ENCODE results near the gene ASNSD1.

Gene ASNSD1

DNA sequence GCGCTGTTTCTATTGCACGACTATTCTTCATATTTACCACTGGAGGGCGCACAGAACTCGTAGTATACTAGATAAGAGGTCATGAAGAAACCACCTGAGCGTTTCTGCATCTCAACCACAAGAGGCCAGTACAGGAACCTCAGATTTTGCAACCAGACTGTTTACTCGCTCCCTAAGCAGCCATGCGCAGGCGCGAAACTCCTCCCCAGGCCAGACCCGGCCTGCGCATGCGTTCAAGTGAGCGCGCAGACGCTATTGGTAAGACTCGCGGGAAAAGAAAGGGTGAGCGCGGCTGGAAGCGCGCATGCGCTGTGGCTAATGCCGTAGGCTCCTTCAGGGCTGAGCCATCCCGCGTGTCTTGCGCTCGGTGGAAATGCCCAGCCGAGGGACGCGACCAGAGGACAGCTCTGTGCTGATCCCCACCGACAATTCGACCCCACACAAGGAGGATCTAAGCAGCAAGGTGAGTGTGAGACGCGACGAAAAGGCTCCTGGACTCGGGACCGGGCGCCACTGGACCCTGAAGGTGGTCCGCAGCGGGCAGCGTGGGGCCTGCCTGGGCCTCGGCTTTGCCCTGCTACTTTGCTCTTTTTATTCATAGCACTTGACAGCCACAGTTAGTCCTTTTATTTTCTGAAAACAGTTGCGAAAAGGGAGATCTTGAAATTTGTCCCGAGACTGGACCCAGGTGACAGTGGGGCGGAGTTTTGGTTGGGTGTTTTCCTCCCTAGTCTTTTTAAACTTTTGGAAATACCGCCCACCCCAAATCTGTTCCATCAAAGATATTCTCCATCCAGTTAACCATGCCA, at the start of gene ASNSD1:
Gene ASNSD1, plus strand, starts transcription at position 312 of the 809 bp plus-strand sequence. CDS start 4,674 bp downstream, outside the sequence.
- peak; percentile 99 for DNase-seq (ENCODE audit: low read depth)

DNA sequence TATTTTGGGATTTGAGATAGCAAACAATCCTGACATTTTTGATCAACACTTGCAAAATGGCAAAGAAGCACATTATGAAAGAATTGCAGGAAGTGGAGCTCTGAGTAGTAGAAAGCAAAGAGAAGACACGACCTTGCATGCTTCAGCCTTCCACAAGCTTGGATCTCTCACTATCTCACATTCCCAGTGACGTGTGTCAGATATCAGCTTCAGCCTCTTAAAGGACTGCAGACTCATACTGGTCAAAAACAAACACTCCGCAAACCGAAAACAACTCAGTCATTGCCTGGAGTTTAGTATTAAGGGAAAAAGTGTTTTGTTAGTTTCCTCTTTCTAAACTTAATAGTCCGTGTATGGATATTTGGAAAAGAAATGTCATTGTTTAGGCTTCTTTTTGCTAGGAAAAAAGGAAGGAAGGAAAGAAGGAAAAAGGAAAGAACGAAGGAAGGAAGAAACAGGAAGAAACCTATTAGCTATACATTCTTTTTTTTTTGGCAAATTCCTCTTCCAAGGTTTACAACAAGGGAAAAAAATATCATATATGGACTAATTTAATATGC, 48.1 kb upstream of the ASNSD1 start:
- peak; percentile 91 for DNase-seq (ENCODE audit: low read depth)

DNA sequence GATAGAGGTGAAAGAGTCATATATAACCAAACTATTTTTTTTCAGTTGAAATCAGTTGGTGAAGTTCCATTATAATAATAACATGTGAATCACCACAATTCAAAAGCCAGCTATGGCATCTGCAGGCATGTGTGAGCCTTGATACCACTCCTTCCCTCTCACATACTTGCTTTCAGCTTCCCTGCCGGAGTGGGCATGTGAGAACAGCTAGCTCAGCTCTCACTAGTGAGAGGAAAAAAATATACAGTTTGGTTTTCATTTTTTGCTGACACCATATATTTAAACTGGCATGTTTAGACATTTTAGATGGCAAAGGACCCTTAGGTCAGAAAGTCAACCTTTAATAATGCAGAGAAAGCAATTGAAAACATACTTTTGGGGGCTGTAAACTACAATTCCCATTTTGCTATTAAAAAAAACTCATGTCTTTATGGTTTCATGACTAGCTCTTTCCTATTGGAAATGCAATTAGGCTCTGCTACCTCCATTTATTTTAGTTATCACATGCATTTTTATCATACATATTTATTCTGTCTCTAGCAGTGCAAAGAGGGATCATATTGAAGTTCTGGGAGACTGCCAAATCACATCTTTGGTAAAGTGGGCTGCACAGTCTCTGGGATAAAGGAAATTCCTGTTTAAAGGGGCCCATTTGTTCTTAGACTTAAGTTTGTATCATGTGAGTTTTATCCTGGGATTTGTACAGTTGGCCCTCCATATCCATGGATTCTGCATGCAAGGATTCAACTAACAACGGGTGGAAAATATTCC, 47.4 kb upstream of the ASNSD1 start:
- DNase-seq (ENCODE audit: low read depth) = no peak

DNA sequence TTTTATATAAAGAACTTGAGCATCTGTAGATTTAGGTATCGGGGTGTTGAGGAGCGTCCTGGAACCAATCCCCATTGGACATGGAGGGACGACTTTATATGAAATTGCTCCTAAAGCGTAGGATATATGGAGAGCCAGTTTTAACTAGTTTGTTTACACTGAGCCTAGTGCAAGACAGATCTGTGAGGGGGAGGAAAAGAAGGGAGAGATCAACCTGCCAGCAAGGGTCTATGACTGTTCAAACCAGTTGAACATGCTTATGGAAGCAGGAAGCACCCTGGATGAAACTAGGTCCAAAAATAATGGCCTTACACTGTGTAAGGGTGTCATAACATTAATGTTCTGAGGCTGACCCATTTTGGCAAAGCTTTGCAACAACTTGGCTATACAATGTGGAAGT, 46.7 kb upstream of the ASNSD1 start:
- DNase-seq (ENCODE audit: low read depth) = no peak

DNA sequence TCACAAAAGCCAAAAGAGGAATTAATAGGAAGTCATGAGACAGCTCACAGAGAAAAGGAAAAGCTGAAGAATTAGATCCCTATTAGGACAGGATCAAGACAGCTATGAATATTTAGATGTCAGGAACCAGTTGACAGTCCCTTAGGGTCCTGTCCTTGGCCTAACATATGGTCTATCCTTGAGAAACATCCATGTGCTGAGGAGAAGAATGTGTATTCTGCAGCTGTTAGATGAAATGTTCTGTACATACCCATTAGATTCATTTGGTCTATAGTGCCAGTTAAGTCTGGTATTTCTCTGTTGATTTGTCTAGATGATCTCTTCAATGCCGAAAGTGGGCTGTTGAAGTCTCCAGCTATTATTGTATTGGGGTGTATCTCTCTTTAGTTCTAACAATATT, 43.1 kb upstream of the ASNSD1 start:
- DNase-seq (ENCODE audit: low read depth) = no peak

DNA sequence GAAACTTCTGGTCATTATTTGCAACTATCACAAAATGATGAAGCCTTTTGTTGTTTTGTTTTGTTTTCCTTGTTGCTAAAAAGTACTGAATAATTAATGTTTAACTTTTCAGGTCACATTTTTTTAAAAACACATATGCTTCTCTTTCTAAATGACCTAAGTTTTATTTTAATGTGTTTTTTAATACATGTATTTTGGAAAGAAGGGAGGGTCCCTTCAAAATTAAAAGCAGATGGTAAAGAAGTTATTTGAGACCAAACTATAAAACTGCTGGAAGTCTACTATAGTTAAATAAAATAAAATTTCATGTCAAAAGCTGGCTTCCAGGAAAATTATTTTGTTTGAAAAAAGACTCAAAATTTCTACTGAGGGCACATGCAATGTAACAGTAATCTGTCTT, 39.5 kb upstream of the ASNSD1 start:
- DNase-seq (ENCODE audit: low read depth) = no peak

DNA sequence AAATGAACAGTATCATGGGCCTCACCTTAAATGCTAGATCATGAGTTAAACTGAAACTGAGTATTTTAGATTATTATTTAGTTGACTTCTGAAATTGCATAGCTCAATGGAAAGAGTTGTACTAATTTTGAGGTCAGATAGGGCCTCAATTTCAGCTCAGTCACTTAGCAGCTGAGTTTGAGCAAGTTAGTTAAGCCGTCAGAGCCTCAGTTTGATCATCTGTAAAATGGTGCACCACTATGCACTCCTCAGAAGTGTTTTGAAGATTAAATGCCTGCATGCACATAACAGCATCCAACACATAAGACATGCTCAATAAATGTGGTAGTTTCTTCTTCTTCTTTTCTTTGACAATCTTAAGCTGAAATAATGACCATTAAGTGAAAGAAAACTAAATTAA, 38.2 kb upstream of the ASNSD1 start:
- DNase-seq (ENCODE audit: low read depth) = no peak

DNA sequence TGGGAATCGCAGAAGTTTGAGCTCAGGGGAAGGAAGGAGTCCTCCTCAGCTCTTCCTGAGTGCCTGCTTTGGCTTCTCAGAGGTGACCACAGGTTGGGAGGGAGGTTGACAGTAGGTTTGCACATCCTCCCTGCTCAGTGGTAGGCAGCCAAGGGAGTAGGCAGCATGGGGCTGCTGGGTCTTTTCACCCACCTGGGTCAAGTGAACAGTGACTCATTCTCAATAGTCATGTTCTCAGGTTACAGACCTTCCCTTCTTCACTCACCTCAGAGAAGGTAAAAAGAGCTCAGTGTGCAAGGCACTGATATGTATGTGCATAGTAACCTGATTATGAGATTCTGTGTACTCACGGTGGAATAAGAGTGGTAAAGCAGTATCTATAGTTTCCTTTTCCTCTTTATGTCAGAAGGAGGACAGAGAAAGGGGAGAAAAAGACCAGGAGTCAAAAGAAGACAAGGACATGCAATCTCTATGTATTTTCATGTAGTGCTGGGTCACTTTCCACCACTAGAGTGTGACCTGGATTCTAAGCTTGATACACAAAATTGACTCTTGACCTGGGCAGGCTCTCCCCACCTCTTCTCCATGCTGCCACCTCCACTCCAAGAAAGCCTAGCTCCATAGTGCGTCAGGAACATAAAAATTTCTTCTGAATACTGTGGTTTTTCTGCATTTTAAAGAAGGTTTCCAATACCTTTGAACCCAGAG, 36.5 kb upstream of the ASNSD1 start:
- no peak for DNase-seq (ENCODE audit: low read depth)

DNA sequence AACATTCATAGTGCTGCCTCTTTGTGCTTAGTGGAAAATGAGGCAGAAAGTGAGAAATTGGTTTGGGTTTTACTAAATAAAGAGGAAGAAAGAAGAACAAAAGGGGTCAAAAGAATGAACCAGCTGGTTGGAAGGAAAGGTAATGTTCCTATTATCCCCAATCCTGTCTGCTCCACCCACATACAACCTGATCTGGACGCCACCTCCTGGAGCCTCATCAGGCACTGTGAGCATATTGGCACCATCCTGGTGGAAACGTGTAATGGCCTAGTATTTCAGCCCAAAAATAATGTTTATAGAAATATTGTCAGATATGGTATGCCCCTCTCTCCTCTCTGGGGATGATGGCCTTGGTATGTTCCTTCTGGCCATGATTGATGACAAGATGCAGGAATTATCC, 35.6 kb upstream of the ASNSD1 start:
- no peak for DNase-seq (ENCODE audit: low read depth)

DNA sequence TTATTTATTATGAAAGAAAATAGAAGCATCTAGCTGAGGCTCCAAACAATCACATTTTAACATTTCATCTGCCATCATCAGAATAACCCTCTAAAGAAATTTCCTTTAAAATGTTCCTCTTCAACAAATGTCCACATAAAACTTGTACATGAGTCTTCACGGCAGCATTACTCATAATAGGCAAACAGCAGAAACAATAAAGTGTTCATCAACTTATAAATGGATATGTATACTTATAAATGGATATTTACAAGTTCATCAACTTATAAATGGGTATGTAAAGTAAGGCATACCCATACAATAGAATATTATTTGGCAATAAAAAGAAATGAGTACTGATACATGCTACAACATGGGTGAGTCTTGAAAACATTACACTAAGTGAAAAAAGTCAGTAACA, 33.5 kb upstream of the ASNSD1 start:
- DNase-seq (ENCODE audit: low read depth) = no peak

DNA sequence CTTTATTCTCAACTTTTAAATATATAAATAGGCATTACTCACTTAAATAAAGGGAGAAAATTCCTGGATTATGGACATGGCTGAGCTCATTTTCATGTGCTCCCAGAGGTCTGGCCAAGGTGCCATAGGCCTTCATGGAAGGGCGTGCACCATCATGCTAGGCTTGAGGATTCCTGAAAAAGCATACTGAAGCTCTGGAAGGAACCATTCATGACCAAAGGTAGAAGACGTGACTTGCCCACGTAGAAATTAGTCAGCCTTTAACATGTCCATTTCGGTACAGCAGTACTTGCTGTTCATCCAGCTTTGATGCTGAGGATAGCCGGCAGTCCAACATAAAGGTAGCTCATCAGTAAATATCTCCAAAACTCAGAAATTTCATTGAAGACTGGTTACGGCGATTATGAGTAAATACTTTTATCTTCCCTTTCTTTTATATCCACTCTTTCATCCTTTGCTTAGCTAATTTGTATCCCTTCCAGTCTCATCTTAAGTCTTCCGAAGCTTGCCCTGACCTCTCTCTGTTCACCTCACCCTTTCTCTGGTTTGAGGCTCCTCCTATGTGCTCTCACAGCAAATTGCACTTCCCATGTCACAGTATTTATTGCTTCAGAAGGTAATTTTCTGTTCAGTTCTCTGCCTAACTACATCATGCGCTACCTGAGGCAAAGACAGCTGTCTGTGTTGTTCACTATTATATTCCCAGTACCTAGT, 32.3 kb upstream of the ASNSD1 start:
- DNase-seq (ENCODE audit: low read depth) = no peak

DNA sequence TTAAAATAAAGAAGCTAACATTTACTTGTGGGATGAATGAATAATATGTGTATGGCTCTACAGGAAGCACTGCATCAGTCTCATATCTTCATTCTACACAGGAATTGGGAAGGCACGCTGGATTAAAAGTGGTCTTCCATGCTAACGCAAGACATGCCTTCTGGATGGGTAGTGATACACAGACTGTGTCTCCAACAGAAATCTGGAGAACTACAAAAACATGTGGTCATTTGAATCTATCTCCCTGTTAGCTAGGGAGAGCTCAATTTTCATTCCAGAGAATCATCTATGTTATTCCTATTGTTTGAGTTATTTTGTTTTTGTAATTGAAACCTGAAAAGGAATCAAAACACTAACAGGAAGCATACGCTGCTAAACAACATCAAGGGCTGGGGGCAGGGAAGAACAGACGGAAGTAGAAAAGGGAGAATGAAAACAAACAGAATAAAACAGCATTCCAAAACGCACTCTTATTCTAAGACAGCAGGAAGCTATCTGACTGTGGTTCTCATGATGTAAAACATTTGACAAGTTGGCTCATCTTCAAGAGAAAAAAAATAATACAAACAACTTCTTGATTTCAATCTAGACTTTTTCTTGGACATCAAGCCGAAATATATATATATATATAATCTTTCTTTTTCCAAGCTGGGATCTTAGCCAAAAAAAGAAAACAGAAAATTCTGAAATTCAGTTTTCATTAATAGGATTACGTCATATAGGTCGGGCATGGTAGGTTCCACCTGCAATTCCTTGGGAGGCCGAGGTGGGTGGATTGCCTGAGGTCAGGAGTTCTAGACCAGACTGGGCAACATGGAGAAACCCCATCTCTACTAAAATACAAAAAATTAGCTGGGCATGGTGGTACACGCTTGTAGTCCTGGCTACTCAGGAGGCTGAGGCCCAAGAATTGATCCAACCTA, 31.5 kb upstream of the ASNSD1 start:
- no peak for DNase-seq (ENCODE audit: low read depth)

DNA sequence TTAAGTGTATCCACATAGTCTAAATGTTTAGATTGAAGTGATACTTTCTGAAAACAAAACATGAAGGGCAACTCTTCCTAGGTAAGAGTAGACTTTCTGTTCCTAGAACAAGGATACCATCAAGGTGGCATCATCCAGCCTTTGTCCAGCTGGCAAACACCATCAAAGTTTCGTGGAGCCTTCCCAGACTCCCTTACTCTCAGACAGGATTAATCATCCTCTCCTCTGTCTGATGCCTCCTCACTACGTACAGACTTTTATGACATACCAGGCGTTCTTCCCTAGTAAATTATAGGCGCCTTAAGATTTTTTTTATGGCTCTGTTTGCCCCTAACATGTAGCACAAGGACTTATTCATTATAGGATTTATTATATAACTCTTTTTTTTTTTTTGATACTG, 29.4 kb upstream of the ASNSD1 start:
- DNase-seq (ENCODE audit: low read depth) = no peak

DNA sequence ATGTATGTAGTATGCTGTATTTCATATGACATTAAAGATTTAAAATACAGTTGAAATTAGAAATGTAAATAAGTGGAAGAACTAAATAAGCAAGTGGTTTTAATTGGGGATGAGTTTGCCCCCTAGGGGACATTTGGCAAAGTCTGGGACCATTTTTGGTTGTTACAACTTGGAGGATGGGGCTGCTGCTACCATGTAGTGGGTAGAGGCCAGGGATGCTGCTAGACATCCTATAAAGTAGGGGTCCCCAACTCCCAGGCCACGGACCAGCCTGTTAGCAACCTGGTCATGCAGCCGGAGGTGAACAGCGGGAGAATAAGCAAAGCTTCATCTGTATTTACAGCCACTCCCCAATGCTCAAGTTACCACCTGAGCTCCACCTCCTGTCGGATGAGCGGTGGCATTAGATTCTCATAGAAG, 27.9 kb upstream of the ASNSD1 start:
- no peak for DNase-seq (ENCODE audit: low read depth)

DNA sequence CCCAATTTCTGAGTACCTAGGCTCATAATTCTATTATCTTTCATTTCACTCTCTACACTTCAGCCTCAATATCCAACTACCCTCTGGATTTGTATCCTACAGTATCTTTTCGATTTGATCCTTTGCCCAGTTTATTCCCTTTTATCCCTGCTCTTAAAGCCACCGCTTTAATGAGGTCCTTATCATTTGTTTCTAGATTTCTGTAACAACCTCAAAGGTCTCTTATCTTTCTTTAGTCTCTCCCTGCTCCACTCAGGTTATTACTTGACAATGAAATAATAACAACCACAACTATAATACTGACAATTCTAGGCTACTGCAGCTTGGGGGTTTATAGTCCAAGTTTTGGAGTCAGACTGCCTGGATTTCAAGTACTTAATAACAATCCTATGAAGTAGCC, 25.9 kb upstream of the ASNSD1 start:
- no peak for DNase-seq (ENCODE audit: low read depth)

DNA sequence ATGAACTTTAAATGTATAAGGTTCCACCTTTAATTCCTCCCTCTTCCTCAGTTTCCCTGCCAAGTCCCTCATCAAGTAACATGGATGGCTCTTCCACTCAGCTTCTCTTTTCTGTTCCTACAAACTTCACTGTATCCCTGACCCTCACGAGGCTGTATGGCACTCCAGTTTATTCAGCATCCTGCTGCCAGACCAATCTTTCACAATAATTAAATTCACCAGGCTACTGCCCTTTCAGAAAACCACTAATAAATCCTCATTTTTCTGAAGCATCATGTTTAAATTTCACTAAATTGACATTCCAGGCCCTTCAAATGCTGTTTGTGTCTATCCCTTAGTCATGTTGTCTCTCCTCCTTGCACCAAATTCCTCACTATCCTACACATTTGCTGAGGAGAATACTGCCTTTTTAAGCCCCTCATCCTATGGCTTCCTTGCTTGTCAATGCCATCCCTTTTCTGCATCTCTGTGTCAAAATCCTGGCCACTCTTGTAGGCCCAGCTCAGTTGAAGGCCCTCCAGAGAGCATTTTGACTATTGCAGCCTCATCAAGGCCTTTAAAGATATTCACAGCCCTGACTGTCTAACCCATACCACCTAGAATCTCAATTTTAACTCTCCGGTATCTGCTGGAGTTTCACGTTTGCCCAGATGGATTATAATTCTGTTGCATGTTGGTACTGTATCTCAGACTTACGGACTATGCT, 22.8 kb upstream of the ASNSD1 start:
- DNase-seq (ENCODE audit: low read depth) = no peak

DNA sequence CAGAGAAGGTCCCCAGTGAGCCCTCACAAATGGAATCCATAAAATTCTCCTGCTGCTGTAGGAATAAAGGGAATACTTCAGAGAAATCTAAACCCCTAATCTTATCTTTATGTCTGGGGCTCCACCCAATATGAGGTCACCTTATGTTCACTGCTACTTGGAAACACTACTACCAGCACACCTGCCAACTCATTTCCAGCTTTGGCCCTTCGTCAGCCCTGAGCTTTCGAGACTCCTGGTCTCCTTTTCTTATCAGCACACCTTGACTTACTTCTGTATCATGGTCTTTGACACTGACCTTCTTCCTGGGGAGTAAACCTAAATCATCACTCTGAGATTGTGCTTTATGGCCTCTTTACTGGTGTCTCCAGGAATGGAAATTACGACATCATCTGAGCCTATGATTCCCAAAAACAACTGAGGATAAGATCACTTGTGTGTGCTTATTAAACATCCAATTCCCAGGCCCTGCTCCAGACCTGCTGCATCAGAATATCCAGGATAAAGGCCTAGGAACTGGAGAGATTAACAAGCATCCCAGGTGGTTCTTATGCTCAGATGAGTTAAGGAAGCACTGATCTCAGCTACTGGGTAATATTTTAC, 22.2 kb upstream of the ASNSD1 start:
- DNase-seq (ENCODE audit: low read depth) = no peak

DNA sequence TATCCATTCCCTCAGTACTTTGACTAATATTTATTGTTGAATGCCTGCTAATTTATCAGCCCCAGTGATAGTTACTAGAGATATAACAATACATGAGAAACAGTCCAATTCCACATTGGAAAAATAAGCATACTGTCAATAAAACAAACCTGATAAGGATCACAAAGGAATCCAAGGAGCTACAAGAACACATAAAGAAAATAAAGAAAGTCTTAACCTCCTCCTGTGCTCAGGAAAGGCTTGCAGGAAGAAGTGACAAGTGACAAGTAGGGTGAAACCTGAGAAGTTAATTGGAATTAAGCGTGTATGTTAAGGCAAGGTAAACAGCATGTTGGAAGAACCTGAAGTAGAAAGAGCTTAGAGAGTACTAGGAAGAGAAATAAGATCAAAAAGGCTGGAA, 20.3 kb upstream of the ASNSD1 start:
- DNase-seq (ENCODE audit: low read depth) = no peak

DNA sequence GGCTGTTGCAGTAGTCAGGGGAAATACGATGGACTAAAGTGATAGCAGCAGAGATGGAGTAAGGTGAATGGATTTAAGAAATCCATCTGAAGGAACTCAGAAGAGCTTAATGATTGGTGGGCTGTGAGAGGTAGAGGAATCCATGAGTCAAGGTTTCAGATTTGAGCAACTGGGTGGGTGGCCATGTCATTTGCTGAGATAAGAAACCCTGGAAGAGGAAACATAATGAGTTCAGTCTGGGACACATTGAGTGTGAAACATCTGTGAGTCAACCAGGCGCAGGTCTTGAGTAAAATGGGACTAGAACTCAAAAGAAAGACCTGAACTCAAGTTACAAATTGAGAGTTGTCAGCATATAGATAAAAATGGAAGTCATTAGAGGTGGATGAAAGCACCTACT, 19.7 kb upstream of the ASNSD1 start:
- DNase-seq (ENCODE audit: low read depth) = no peak

DNA sequence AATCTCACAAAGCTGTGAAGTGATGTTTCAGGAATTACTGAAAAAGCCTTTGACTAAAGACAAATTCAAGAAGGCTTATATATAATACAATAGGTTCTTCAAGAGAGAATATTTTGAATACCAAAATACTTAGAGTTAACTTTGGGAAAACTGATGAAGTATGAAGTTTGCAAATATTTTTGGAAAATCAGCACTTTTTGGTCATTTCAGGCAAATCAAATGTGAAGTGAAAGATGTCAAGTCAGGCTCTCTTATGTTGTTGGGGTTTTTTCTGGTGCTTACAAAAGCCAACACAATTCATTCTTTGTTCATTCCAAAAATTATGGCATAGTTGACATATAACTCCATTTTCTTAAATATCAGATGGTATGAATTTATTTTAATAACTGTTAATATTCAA, 14.7 kb upstream of the ASNSD1 start:
- DNase-seq (ENCODE audit: low read depth) = no peak

All from non-pigmented ciliary epithelial cell (primary cell).